Coronary artery (tissue), 2 donors: Measurements from ENCODE around the gene HSPA12A.

Source experiments
- DNase-seq: peaks from one replicate; pipeline ENCODE4 v3.0.0-alpha.2; 2017; ENCODE audit warnings: low spot score
- H3K27ac ChIP-seq, 2 donors: fragments of 200-600 bp; sonication (generic); one replicate each; pipeline ENCODE4 v1.5.1; 2016 to 2019
- H3K4me3 ChIP-seq: fragments of 200-600 bp; sonication (generic); 2 replicates; pipeline ENCODE4 v1.5.1; 2016; ENCODE audit warnings: mild to moderate bottlenecking, moderate library complexity
- CTCF ChIP-seq: fragments of 200-600 bp; sonication (generic); IDR thresholded peaks from one replicate; pipeline ENCODE4 v1.5.1; 2019; ENCODE audit warnings: antibody characterized with exemption

Gene HSPA12A

GRCh38 chr10:116730464-116731260, 11.7 kb downstream of the HSPA12A start:
- no peak for TF ChIP-seq CTCF
- Histone ChIP-seq H3K4me3 (no peak overlapping the region), H3K27ac (no peak overlapping the region)
- no peak for DNase-seq

GRCh38 chr10:116729243-116729642, 13.1 kb downstream of the HSPA12A start:
- Histone ChIP-seq H3K4me3 (no peak overlapping the region), H3K27ac (no peak overlapping the region)
- DNase-seq: no peak
- TF ChIP-seq CTCF: no peak

- no peak overlapping the region for H3K27ac ChIP-seq
- H3K4me3 ChIP-seq: no peak overlapping the region
- DNase-seq: no peak
- TF ChIP-seq CTCF: no peak
Measured at GRCh38 chr10:116728526-116729096, 13.8 kb downstream of the HSPA12A start.

- Histone ChIP-seq H3K4me3 (no peak overlapping the region), H3K27ac (no peak overlapping the region)
- DNase-seq: no peak
- TF ChIP-seq CTCF: no peak
Measured at GRCh38 chr10:116723428-116724281, 18.7 kb downstream of the HSPA12A start.

- DNase-seq: no peak
- no peak overlapping the region for H3K27ac ChIP-seq
- TF ChIP-seq CTCF: no peak
- H3K4me3 ChIP-seq: no peak overlapping the region
Measured at GRCh38 chr10:116722736-116723427, 19.5 kb downstream of the HSPA12A start.

GRCh38 chr10:116721547-116722392, 20.6 kb downstream of the HSPA12A start:
- no peak for DNase-seq
- no peak overlapping the region for H3K4me3 ChIP-seq
- no peak overlapping the region for H3K27ac ChIP-seq

More at GRCh38 chr10:116721547-116722392, 20.6 kb downstream of the HSPA12A start:
- TF ChIP-seq CTCF: no peak
